Mesenchymal stem cell (in vitro differentiated cells and primary cell): ENCODE results near the gene CSF1R.

Source experiments
- DNase-seq: peaks from one replicate; pipeline ENCODE4 v3.0.0-alpha.2; 2013
- H2AFZ ChIP-seq: one replicate; pipeline ENCODE4 v1.6.1; 2013; ENCODE audit warnings: low read depth, mild to moderate bottlenecking, control low read depth, inconsistent platforms, low read length, moderate library complexity
- H2AK5ac ChIP-seq: 2 replicates; pipeline ENCODE4 v1.6.1; 2013; ENCODE audit warnings: low read length, moderate library complexity, mild to moderate bottlenecking, inconsistent platforms; ENCODE audit not compliant: severe bottlenecking
- H2BK120ac ChIP-seq: one replicate; pipeline ENCODE4 v1.6.1; 2013; ENCODE audit warnings: low read depth, mild to moderate bottlenecking, inconsistent platforms, low read length, moderate library complexity
- H2BK12ac ChIP-seq, 2 experiments: one replicate each; pipeline ENCODE4 v1.6.1; 2013; ENCODE audit warnings: inconsistent platforms in 2 of 2, low read length in 2 of 2, mild to moderate bottlenecking in 2 of 2, moderate library complexity in 2 of 2, control low read depth in 1 of 2
- H2BK15ac ChIP-seq: one replicate; pipeline ENCODE4 v1.6.1; 2013; ENCODE audit warnings: mild to moderate bottlenecking, low read depth, inconsistent platforms; ENCODE audit not compliant: poor library complexity, severe bottlenecking
- H2BK5ac ChIP-seq: 2 replicates; pipeline ENCODE4 v1.6.1; 2013; ENCODE audit warnings: low read depth, mild to moderate bottlenecking, low read length, control low read depth, inconsistent platforms; ENCODE audit not compliant: poor library complexity, severe bottlenecking
- H3K14ac ChIP-seq, 2 experiments: one replicate each; pipeline ENCODE4 v1.6.1; 2013; ENCODE audit warnings: inconsistent platforms in 2 of 2, low read length in 2 of 2, control low read depth in 1 of 2, mild to moderate bottlenecking in 1 of 2, moderate library complexity in 1 of 2
- H3K18ac ChIP-seq, 2 experiments: one replicate each; pipeline ENCODE4 v1.6.1; 2013; ENCODE audit warnings: inconsistent platforms in 2 of 2, low read length in 2 of 2, control low read depth in 1 of 2, low read depth in 1 of 2, mild to moderate bottlenecking in 1 of 2
- H3K23ac ChIP-seq, 2 experiments: one replicate each; pipeline ENCODE4 v1.6.1; 2013; ENCODE audit warnings: inconsistent platforms in 2 of 2, low read length in 2 of 2, mild to moderate bottlenecking in 2 of 2, moderate library complexity in 2 of 2, control low read depth in 1 of 2
- H3K27ac ChIP-seq: 2 replicates; pipeline ENCODE4 v1.5.1; 2013; ENCODE audit warnings: mild to moderate bottlenecking, moderate library complexity, low read length, control low read depth, inconsistent platforms; ENCODE audit not compliant: poor library complexity, severe bottlenecking
- H3K27me3 ChIP-seq, 2 experiments: 2 replicates each; pipeline versions ENCODE4 v1.6.1 to v1.7.0; 2013; ENCODE audit warnings: low read length in 2 of 2, mild to moderate bottlenecking in 2 of 2, moderate library complexity in 2 of 2, control low read depth in 1 of 2, inconsistent platforms in 1 of 2; ENCODE audit not compliant: control insufficient read depth in 1 of 2, insufficient read depth in 1 of 2
- H3K36me3 ChIP-seq, 2 experiments: 2 replicates each; pipeline versions ENCODE4 v1.6.1 to v1.7.0; 2013; ENCODE audit warnings: low read length in 2 of 2, control low read depth in 1 of 2, inconsistent platforms in 1 of 2, low read depth in 1 of 2, mild to moderate bottlenecking in 1 of 2; ENCODE audit not compliant: insufficient read depth in 2 of 2, control insufficient read depth in 1 of 2
- H3K4ac ChIP-seq, 2 experiments: one replicate each; pipeline ENCODE4 v1.6.1; 2013; ENCODE audit warnings: inconsistent platforms in 2 of 2, low read length in 2 of 2, mild to moderate bottlenecking in 2 of 2, moderate library complexity in 2 of 2, control low read depth in 1 of 2, low read depth in 1 of 2
- H3K4me1 ChIP-seq: 2 replicates; pipeline ENCODE4 v1.6.1; 2013; ENCODE audit warnings: low read depth, low read length, control low read depth; ENCODE audit not compliant: control insufficient read depth, insufficient read depth
- H3K4me2 ChIP-seq: 2 replicates; pipeline ENCODE4 v1.6.1; 2013; ENCODE audit warnings: low read length, mild to moderate bottlenecking, inconsistent platforms; ENCODE audit not compliant: poor library complexity, severe bottlenecking
- H3K4me3 ChIP-seq, 2 experiments: 2 replicates each; pipeline versions ENCODE4 v1.5.1 to v1.7.0; 2013; ENCODE audit warnings: low read length in 2 of 2, mild to moderate bottlenecking in 2 of 2, control low read depth in 1 of 2, low read depth in 1 of 2; ENCODE audit not compliant: insufficient read depth in 1 of 2
- H3K79me1 ChIP-seq: replicated peaks from 2 replicates; pipeline ENCODE4 v1.6.1; 2013; ENCODE audit warnings: mild to moderate bottlenecking, control low read depth, low read length, inconsistent platforms; ENCODE audit not compliant: poor library complexity, severe bottlenecking
- H3K9ac ChIP-seq: 2 replicates; pipeline ENCODE4 v1.7.0; 2013; ENCODE audit warnings: mild to moderate bottlenecking, low read length, moderate library complexity
- H3K9me3 ChIP-seq: 2 replicates; pipeline ENCODE4 v1.7.0; 2013; ENCODE audit warnings: mild to moderate bottlenecking, low read length; ENCODE audit not compliant: control insufficient read depth
- H4K8ac ChIP-seq: one replicate; pipeline ENCODE4 v1.6.1; 2013; ENCODE audit warnings: inconsistent platforms, mild to moderate bottlenecking, low read length, moderate library complexity
- H4K91ac ChIP-seq: one replicate; pipeline ENCODE4 v1.6.1; 2013; ENCODE audit warnings: mild to moderate bottlenecking, low read length, inconsistent platforms
- WGBS: methylation state at CpG from one replicate; pipeline ENCODE4 v1.1.7; 2013; ENCODE audit warnings: mixed read lengths; 5-methylcytosine and 5-hydroxymethylcytosine counted together

Gene CSF1R

GRCh38 chr5:150052956-150053712, 33.2 kb downstream of the CSF1R start:
- Histone ChIP-seq H2AK5ac (peak overlapping the region; percentile 72), H2AFZ (no peak overlapping the region), H3K4me3 (no peak overlapping the region), H2BK5ac (peak overlapping the region; percentile 20), H2BK15ac (no peak overlapping the region), H3K18ac (peak overlapping the region; percentile 3 to 28), H3K4ac (peak overlapping the region in 1 of 2 experiments; percentile 2), H3K79me1 (peaks cover 18% of the 10 kb centered on the region), H3K14ac (no peak overlapping the region), H2BK120ac (peak overlapping the region; percentile 40), H2BK12ac (peak overlapping the region; percentile 65 to 69), H3K27ac (peak overlapping the region; percentile 66), H4K8ac (peak overlapping the region; percentile 52), H3K27me3 (no peaks in the 10 kb centered on the region), H3K23ac (no peak overlapping the region), H3K4me2 (no peak overlapping the region), H3K9ac (peak overlapping the region; percentile 30), H4K91ac (peak overlapping the region; percentile 73), H3K4me1 (peaks cover 31% of the 10 kb centered on the region), H3K36me3 (peaks cover 73 to 85% of the 10 kb centered on the region in 2 experiments), H3K9me3 (no peaks in the 10 kb centered on the region)
- peak; percentile 87 for DNase-seq
- WGBS, result 45% methylated on average over 8 of the region's 9 CpGs

- Histone ChIP-seq H3K4ac (peak overlapping the region in 1 of 2 experiments; percentile 2), H3K9ac (peak overlapping the region; percentile 30), H2AK5ac (peak overlapping the region; percentile 34), H2BK12ac (peak overlapping the region in 1 of 2 experiments; percentile 19), H4K91ac (no peak overlapping the region), H3K14ac (no peak overlapping the region), H2BK120ac (no peak overlapping the region), H2BK15ac (peak overlapping the region; percentile 6), H2AFZ (no peak overlapping the region), H3K4me1 (peaks cover 31% of the 10 kb centered on the region), H4K8ac (no peak overlapping the region), H3K23ac (peak overlapping the region in 1 of 2 experiments; percentile 2), H3K4me2 (no peak overlapping the region), H3K4me3 (no peak overlapping the region), H3K27me3 (no peaks in the 10 kb centered on the region), H3K36me3 (peaks cover 78 to 92% of the 10 kb centered on the region in 2 experiments), H3K9me3 (no peaks in the 10 kb centered on the region), H2BK5ac (no peak overlapping the region), H3K27ac (peak overlapping the region; percentile 13), H3K18ac (peak overlapping the region in 1 of 2 experiments; percentile 32), H3K79me1 (peaks cover 18% of the 10 kb centered on the region)
- no peak for DNase-seq
- WGBS, result 80% methylated on average over 5 of the region's 6 CpGs
Measured at GRCh38 chr5:150052226-150052955, 34.0 kb downstream of the CSF1R start.

- no peak overlapping the region for H2AFZ ChIP-seq
- H3K18ac ChIP-seq, result peak overlapping the region in 1 of 2 experiments; percentile 41
- no peak overlapping the region for H4K91ac ChIP-seq
- no peak overlapping the region for H3K4me2 ChIP-seq
- H3K4me3 ChIP-seq, result no peak overlapping the region
- H2BK5ac ChIP-seq, result no peak overlapping the region
- H3K4me1 ChIP-seq, result peaks cover 31% of the 10 kb centered on the region
- no peak overlapping the region for H3K4ac ChIP-seq
- peak overlapping the region in 1 of 2 experiments; percentile 2 for H3K23ac ChIP-seq
- H2BK15ac ChIP-seq, result no peak overlapping the region
- H3K36me3 ChIP-seq, result peaks cover 80 to 99% of the 10 kb centered on the region in 2 experiments
- no peak overlapping the region for H4K8ac ChIP-seq
- WGBS, result 92% methylated on average over 18 of the region's 18 CpGs
- H2BK12ac ChIP-seq, result peak overlapping the region in 1 of 2 experiments; percentile 57
- H3K14ac ChIP-seq, result no peak overlapping the region
- no peak for DNase-seq
- H3K27ac ChIP-seq, result no peak overlapping the region
- no peaks in the 10 kb centered on the region for H3K27me3 ChIP-seq
- H3K9ac ChIP-seq, result no peak overlapping the region
- peaks cover 21% of the 10 kb centered on the region for H3K79me1 ChIP-seq
- no peaks in the 10 kb centered on the region for H3K9me3 ChIP-seq
- H2AK5ac ChIP-seq, result no peak overlapping the region
- no peak overlapping the region for H2BK120ac ChIP-seq
Measured at GRCh38 chr5:150051657-150052195, 34.6 kb downstream of the CSF1R start.
